Lung (tissue), 12 donors: Measurements from ENCODE around the gene GFRA1. TPM values are rescaled to one million over a fixed set of nuclear protein-coding genes. Genes with fewer than 3 reads are reported as not detected.

ENCODE experiments used
- ATAC-seq: fragments of 200-7000 bp; cut with Tn5 transposase; one replicate; pipeline ENCODE4 v1.9.1; 2020; ENCODE audit warnings: moderate number of reproducible peaks; ENCODE audit not compliant: insufficient read depth, low FRiP score
- DNase-seq, 3 donors: peaks; one replicate each; pipeline ENCODE4 v3.0.0-alpha.2; 2013 to 2017
- H3K27ac ChIP-seq, 2 donors: one replicate each; pipeline ENCODE4 v1.5.1; 2013; ENCODE audit warnings: mild to moderate bottlenecking in 2 of 2, moderate library complexity in 2 of 2, control low read depth in 1 of 2, inconsistent platforms in 1 of 2, low read depth in 1 of 2, low read length in 1 of 2
- H3K27me3 ChIP-seq, 3 donors: one replicate each; pipeline ENCODE4 v1.5.1; 2013; ENCODE audit warnings: low read length in 2 of 3; ENCODE audit not compliant: control insufficient read depth in 3 of 3, insufficient read depth in 3 of 3
- H3K36me3 ChIP-seq, 4 donors: one replicate each; pipeline ENCODE4 v1.5.1; 2013; ENCODE audit warnings: low read length in 4 of 4, mild to moderate bottlenecking in 1 of 4, moderate library complexity in 1 of 4; ENCODE audit not compliant: control insufficient read depth in 4 of 4, insufficient read depth in 4 of 4
- H3K4me1 ChIP-seq, 5 donors: one replicate each; pipeline ENCODE4 v1.5.1; 2013; ENCODE audit warnings: low read length in 5 of 5, mild to moderate bottlenecking in 2 of 5, moderate library complexity in 1 of 5; ENCODE audit not compliant: control insufficient read depth in 5 of 5, insufficient read depth in 5 of 5
- H3K4me3 ChIP-seq: one replicate; pipeline ENCODE4 v1.5.1; 2013; ENCODE audit warnings: mild to moderate bottlenecking, control low read depth, moderate library complexity
- H3K9ac ChIP-seq, 2 donors: one replicate each; pipeline ENCODE4 v1.5.1; 2013; ENCODE audit warnings: low read length in 2 of 2, control low read depth in 1 of 2; ENCODE audit not compliant: insufficient read depth in 1 of 2
- H3K9me3 ChIP-seq, 4 donors: one replicate each; pipeline ENCODE4 v1.5.1; 2013; ENCODE audit warnings: low read length in 3 of 4, mild to moderate bottlenecking in 1 of 4, moderate library complexity in 1 of 4; ENCODE audit not compliant: control insufficient read depth in 4 of 4, insufficient read depth in 3 of 4
- CTCF ChIP-seq: IDR thresholded peaks from 2 replicates; pipeline ENCODE4 v1.5.1; 2012; ENCODE audit warnings: mild to moderate bottlenecking; ENCODE audit errors: control extremely low read depth, extremely low read depth
- WGBS, 2 donors: extraction: QIAGEN DNeasy Blood & Tissue Kit; methylation state at CpG; one replicate each; pipeline ENCODE4 v1.1.7; 2013; 5-methylcytosine and 5-hydroxymethylcytosine counted together
- polyA plus RNA-seq, 2 donors: library from polyadenylated mRNA; stranded (reverse); fragments of 200-250 nt; gene quantifications; one replicate each; pipeline ENCODE4 v1.2.1, GENCODE V29; 2013
- total RNA-seq, 2 donors: library from RNA; depleted of rRNA in 1 of 2; stranded (reverse); fragments of >200 nt in 1 of 2; gene quantifications; one replicate each; pipeline ENCODE4 v1.2.1, GENCODE V29; 2014 to 2021
- donor health status: control.
- donor health status: control.
- donor health status: Bipolar disorder and iron deficiency.
- donor health status: healthy.
- donor health status: DM: yes; HTN: yes; CAD: no.

GFRA1 gene
- total and polyA plus RNA-seq, 4 donors = 0.51 to 30.4 (median 1.4) TPM

GRCh38 chr10:116263870-116264655, 8.9 kb downstream of the GFRA1 start:
- Histone ChIP-seq H3K4me1 (no peaks in the 10 kb centered on the region), H3K9me3 (peaks cover 0 to 3% (median 0%) of the 10 kb centered on the region in 4 donors), H3K27me3 (peaks cover 0 to 6% (median 0%) of the 10 kb centered on the region in 3 donors), H3K27ac (no peak overlapping the region), H3K36me3 (no peaks in the 10 kb centered on the region), H3K9ac (no peak overlapping the region), H3K4me3 (no peak overlapping the region)
- DNase-seq (no peak), ATAC-seq (no peak)
- 83 to 93% methylated on average over 7 of the region's 7 CpGs for WGBS, 2 donors
- no peak for TF ChIP-seq CTCF

- Histone ChIP-seq H3K36me3 (no peaks in the 10 kb centered on the region), H3K27ac (no peak overlapping the region), H3K9ac (no peak overlapping the region), H3K4me3 (no peak overlapping the region), H3K9me3 (peaks cover 0 to 3% (median 0%) of the 10 kb centered on the region in 4 donors), H3K27me3 (peaks cover 0 to 6% (median 0%) of the 10 kb centered on the region in 3 donors), H3K4me1 (no peaks in the 10 kb centered on the region)
- 68 to 79% methylated on average over 3 of the region's 3 CpGs for WGBS, 2 donors
- DNase-seq (no peak), ATAC-seq (no peak)
- TF ChIP-seq CTCF = no peak
These were observed 10.3 kb downstream of the GFRA1 start for GRCh38 chr10:116262678-116263077.

GRCh38 chr10:116260599-116260998, 12.4 kb downstream of the GFRA1 start:
- DNase-seq (no peak), ATAC-seq (no peak)
- Histone ChIP-seq H3K4me3 (no peak overlapping the region), H3K36me3 (no peaks in the 10 kb centered on the region), H3K27ac (no peak overlapping the region), H3K27me3 (no peaks in the 10 kb centered on the region), H3K9me3 (peaks cover 0 to 2% (median 0%) of the 10 kb centered on the region in 4 donors), H3K4me1 (peaks cover 0 to 12% (median 4%) of the 10 kb centered on the region in 5 donors), H3K9ac (no peak overlapping the region)
- 48 to 54% methylated on average over 2 of the region's 2 CpGs for WGBS, 2 donors
- no peak for TF ChIP-seq CTCF
